Spleen (tissue), 11 donors: Measurements from ENCODE around the gene SH3BP4. TPM values are rescaled to one million over a fixed set of nuclear protein-coding genes. Genes with fewer than 3 reads are reported as not detected.

Experiments
- DNase-seq: peaks from one replicate; pipeline ENCODE4 v3.0.0-alpha.2; 2020
- H3K27ac ChIP-seq, 8 donors: fragments of 200-600 bp; sonication (generic) in 7 of 8; 1 replicate in 4 of 8; 2 replicates in 4 of 8; pipeline versions ENCODE4 v1.5.0 to v1.8.0; 2016 to 2021; ENCODE audit warnings: inconsistent platforms in 4 of 8, mild to moderate bottlenecking in 4 of 8, moderate library complexity in 1 of 8
- H3K27me3 ChIP-seq, 7 donors: fragments of 200-600 bp; sonication (generic) in 6 of 7; replicated peaks in 1 of 7; 1 replicate in 4 of 7; 2 replicates in 3 of 7; pipeline versions ENCODE4 v1.5.0 to v1.8.0; 2016 to 2021; ENCODE audit warnings: inconsistent platforms in 3 of 7, mild to moderate bottlenecking in 1 of 7
- H3K36me3 ChIP-seq, 6 donors: fragments of 200-600 bp; sonication (generic) in 5 of 6; 1 replicate in 4 of 6; 2 replicates in 2 of 6; pipeline versions ENCODE4 v1.5.0 to v1.8.0; 2016 to 2021; ENCODE audit warnings: inconsistent platforms in 2 of 6
- H3K4me1 ChIP-seq, 6 donors: fragments of 200-600 bp; sonication (generic) in 5 of 6; 1 replicate in 3 of 6; 2 replicates in 3 of 6; pipeline versions ENCODE4 v1.5.0 to v1.8.0; 2016 to 2021; ENCODE audit warnings: inconsistent platforms in 3 of 6
- H3K4me3 ChIP-seq, 8 donors: fragments of 200-600 bp; sonication (generic) in 7 of 8; 1 replicate in 4 of 8; 2 replicates in 4 of 8; pipeline versions ENCODE4 v1.5.0 to v1.8.0; 2016 to 2021; ENCODE audit warnings: inconsistent platforms in 4 of 8, mild to moderate bottlenecking in 4 of 8, moderate library complexity in 2 of 8
- H3K9me3 ChIP-seq, 8 donors: fragments of 200-600 bp; sonication (generic) in 7 of 8; 1 replicate in 4 of 8; 2 replicates in 4 of 8; pipeline versions ENCODE4 v1.5.0 to v1.8.0; 2016 to 2021; ENCODE audit warnings: inconsistent platforms in 4 of 8
- POLR2A ChIP-seq, 3 donors: fragments of 450-650 bp; IDR thresholded peaks; one replicate each; pipeline ENCODE4 v1.5.1; 2017; ENCODE audit warnings: antibody characterized with exemption in 3 of 3, mild to moderate bottlenecking in 1 of 3
- POLR2AphosphoS5 ChIP-seq, 3 donors: sonication (generic); formaldehyde crosslinking; IDR thresholded peaks; one replicate each; pipeline ENCODE4 v1.5.1; 2017; ENCODE audit warnings: antibody characterized with exemption in 3 of 3
- WGBS, 5 donors: extraction: QIAGEN DNeasy Blood & Tissue Kit in 3 of 5; methylation state at CpG; one replicate each; pipeline versions ENCODE4 v1.1.5 to v1.1.7; 2013 to 2018; 5-methylcytosine and 5-hydroxymethylcytosine counted together
- intact Hi-C: fragments of 100-400 bp; cut with DNase I; formaldehyde crosslinking; loops from one replicate; pipeline ENCODE4 v1.15.0; 2023; ENCODE audit warnings: low total_unique reads
- polyA plus RNA-seq, 3 donors: library from polyadenylated mRNA; stranded (reverse); fragments of 200-250 nt; gene quantifications; one replicate each; pipeline ENCODE4 v1.2.1, GENCODE V29; 2013
- total RNA-seq, 7 donors: library from RNA; depleted of rRNA in 3 of 7; stranded (reverse); fragments of >200 nt in 3 of 7; fragmentation: NEBNext Ultra II Directional in 4 of 7; extraction: Animal tissue kit (Norgen Biotek cat#: 25700) in 4 of 7; gene quantifications; one replicate each; pipeline versions ENCODE4 v1.1.0 to v1.2.1, GENCODE V29; 2016 to 2021
- TF ChIP-seq, protein P1 (sequence below), 11 experiments: fragments of 200-600 bp in 7 of 11; fragments of 450-650 bp in 4 of 11; sonication (generic) in 4 of 11; IDR thresholded peaks in 8 of 11; conservative IDR thresholded peaks in 3 of 11; 1 replicate in 7 of 11; 2 replicates in 4 of 11; pipeline versions ENCODE4 v1.4.0 to v1.8.0; 2016 to 2021; ENCODE audit warnings: antibody characterized with exemption in 11 of 11, inconsistent platforms in 4 of 11, mild to moderate bottlenecking in 1 of 11
- donor health status: healthy with polysubstance abuse.
- donor health status: DM: no; HTN: no; CAD: no; lungs with moderate emphysema.
- donor health status: DM: no; HTN: no; CAD: no.
- donor health status: Bipolar disorder and iron deficiency.
- donor health status: healthy.
- donor health status: DM: no; HTN: no; CAD: no.
- donor health status: DM: yes; HTN: yes; CAD: no.

SH3BP4 gene
- total and polyA plus RNA-seq, 10 donors = 2.3 to 21.0 (median 12.4) TPM

DNA sequence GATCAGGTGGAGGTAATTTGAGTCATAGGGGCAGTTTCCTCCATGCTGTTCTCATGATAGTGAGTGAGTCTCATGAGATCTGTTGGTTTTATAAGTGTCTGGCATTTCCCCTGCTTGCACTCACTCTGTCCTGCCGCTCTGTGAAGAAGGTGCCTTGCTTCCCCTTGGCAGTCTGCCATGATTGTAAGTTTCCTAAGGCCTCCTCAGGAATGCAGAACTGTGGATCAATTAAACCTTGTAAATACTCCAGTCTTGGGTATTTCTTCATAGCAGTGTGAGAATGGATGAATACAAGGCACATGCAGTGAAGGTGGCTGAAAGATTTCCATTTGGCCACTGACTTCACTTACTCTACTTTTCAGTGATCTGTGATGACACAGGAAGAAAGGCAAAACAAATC lies 133.7 kb downstream of the SH3BP4 start:
- no peak overlapping the region for H3K27ac ChIP-seq
- H3K4me1 ChIP-seq = no peaks in the 10 kb centered on the region
- TF ChIP-seq, protein P1, sequence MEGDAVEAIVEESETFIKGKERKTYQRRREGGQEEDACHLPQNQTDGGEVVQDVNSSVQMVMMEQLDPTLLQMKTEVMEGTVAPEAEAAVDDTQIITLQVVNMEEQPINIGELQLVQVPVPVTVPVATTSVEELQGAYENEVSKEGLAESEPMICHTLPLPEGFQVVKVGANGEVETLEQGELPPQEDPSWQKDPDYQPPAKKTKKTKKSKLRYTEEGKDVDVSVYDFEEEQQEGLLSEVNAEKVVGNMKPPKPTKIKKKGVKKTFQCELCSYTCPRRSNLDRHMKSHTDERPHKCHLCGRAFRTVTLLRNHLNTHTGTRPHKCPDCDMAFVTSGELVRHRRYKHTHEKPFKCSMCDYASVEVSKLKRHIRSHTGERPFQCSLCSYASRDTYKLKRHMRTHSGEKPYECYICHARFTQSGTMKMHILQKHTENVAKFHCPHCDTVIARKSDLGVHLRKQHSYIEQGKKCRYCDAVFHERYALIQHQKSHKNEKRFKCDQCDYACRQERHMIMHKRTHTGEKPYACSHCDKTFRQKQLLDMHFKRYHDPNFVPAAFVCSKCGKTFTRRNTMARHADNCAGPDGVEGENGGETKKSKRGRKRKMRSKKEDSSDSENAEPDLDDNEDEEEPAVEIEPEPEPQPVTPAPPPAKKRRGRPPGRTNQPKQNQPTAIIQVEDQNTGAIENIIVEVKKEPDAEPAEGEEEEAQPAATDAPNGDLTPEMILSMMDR (IDR thresholded peaks at IDR 0.05 in 8 of 11, conservative IDR thresholded peaks at IDR 0.05 in 3 of 11) = no peak
- no peak for TF ChIP-seq POLR2AphosphoS5 (IDR thresholded peaks at IDR 0.05)
- TF ChIP-seq POLR2A (IDR thresholded peaks at IDR 0.05) = no peak
- WGBS, 5 donors = 38 to 83% (median 68%) methylated on average over 1 of the region's 1 CpG
- H3K9me3 ChIP-seq = peaks cover 0 to 9% (median 0%) of the 10 kb centered on the region in 8 donors
- intact Hi-C loops = no loop called here
- H3K4me3 ChIP-seq = no peak overlapping the region
- H3K27me3 ChIP-seq = peaks cover 0 to 25% (median 0%) of the 10 kb centered on the region in 7 donors
- no peak for DNase-seq
- no peaks in the 10 kb centered on the region for H3K36me3 ChIP-seq

DNA sequence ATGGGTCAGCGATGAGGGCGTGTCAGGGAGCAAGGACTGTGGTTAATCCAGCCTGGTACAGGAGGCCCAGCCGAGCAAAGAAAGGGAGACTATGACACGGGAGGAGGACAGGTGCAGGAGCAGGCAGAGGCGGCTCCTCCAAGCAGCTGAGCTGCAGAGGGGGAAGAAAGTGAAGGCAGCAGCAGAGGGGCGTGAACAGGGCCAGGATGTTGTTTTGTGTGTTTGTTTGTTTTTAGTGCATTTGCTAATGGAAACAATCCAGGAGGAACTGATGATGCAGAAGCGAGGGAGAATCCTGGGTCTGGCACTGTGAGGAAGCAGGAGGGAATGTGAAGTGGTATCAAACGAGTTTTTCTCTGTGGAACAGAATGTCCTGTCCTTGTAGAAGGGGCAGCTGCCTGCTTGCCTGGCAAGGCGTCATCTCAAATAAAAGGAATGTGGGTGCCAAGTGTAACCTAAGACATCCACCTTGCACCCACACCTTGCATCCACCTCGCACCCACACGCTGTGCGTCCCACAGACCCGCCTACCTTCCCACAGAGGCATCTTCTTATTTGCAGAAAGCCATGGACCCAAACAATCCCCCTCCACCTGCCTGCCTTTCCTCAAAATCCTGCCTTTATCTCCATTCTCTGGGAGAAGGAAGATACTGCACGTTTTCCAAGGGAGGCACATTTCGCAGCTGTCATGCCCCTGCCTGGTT lies 134.8 kb downstream of the SH3BP4 start:
- DNase-seq = no peak
- intact Hi-C loops = no loop called here
- Histone ChIP-seq H3K4me1 (no peaks in the 10 kb centered on the region), H3K36me3 (no peaks in the 10 kb centered on the region), H3K27me3 (peaks cover 0 to 25% (median 0%) of the 10 kb centered on the region in 7 donors), H3K4me3 (no peak overlapping the region), H3K27ac (no peak overlapping the region), H3K9me3 (peaks cover 0 to 9% (median 0%) of the 10 kb centered on the region in 8 donors)
- no peak for TF ChIP-seq POLR2A (IDR thresholded peaks at IDR 0.05)
- TF ChIP-seq POLR2AphosphoS5 (IDR thresholded peaks at IDR 0.05) = no peak
- TF ChIP-seq, protein P1 (IDR thresholded peaks at IDR 0.05 in 8 of 11, conservative IDR thresholded peaks at IDR 0.05 in 3 of 11) = no peak
- WGBS, 5 donors = 79 to 89% (median 84%) methylated on average over 15 of the region's 15 CpGs

DNA sequence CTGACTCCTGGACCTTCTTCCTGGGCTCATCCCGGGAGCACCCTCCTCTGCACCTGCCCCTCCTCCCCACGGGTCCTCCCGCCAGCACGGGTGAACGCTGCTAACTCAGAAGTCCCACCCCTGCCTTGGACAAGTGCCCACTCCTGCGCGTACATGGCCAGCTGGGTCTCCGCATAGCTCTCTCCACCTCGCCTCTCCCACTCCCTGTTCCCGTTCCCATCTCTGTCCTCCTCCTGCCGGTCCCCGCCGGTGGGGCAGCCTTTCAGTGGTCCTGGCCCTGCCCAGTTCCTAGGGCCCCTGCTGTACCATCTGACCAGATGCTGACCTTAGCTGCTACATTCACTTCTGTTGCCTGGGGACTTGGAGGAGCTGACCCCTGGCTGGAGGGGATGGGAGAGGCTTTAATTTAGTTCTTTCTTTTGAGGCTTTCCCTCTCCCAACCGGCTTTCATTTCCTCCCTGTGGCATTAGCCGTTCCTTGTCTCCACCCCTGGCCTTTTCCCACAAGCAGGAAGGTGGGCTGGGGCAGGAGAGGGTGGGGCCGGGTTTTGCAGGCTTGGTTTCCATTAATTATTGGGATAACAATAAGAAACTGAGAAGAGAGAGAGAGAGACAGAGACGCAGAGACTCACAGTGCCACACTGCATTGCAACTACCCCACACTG lies 136.1 kb downstream of the SH3BP4 start:
- H3K9me3 ChIP-seq = peaks cover 0 to 9% (median 0%) of the 10 kb centered on the region in 8 donors
- intact Hi-C loops = no loop called here
- no peaks in the 10 kb centered on the region for H3K36me3 ChIP-seq
- H3K4me1 ChIP-seq = peaks cover 0 to 7% (median 0%) of the 10 kb centered on the region in 6 donors
- no peak overlapping the region for H3K4me3 ChIP-seq
- no peak for DNase-seq
- TF ChIP-seq POLR2A (IDR thresholded peaks at IDR 0.05) (no peak), POLR2AphosphoS5 (IDR thresholded peaks at IDR 0.05) (no peak)
- TF ChIP-seq, protein P1 (IDR thresholded peaks at IDR 0.05 in 8 of 11, conservative IDR thresholded peaks at IDR 0.05 in 3 of 11) = no peak
- H3K27me3 ChIP-seq = peaks cover 0 to 25% (median 0%) of the 10 kb centered on the region in 7 donors
- no peak overlapping the region for H3K27ac ChIP-seq
- 43 to 65% (median 61%) methylated on average over 17 of the region's 17 CpGs for WGBS, 5 donors

DNA sequence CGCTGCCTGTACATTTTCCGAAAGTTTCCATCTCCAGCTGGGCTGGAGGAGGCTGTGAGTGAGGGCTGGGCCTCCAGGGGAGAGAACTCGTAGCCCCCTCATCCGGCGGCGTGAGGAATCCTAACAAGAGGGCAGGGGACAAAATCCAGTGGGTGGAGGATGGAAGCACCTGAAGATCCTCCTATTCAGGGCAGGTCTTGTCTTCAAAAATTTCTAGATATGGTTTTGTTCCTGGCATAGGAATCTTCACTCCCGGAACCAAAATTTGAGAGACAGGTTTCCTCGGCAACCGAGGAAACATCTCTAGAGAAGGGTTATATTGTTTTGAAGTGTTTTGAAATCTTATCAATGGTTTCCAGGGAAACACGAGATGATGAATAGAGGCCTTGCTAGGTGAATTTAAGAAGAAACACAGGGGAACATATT lies 136.7 kb downstream of the SH3BP4 start:
- Histone ChIP-seq H3K4me3 (no peak overlapping the region), H3K27ac (no peak overlapping the region), H3K36me3 (no peaks in the 10 kb centered on the region), H3K4me1 (peaks cover 0 to 7% (median 0%) of the 10 kb centered on the region in 6 donors), H3K9me3 (peaks cover 0 to 9% (median 0%) of the 10 kb centered on the region in 8 donors), H3K27me3 (peaks cover 0 to 28% (median 0%) of the 10 kb centered on the region in 7 donors)
- TF ChIP-seq, protein P1 (IDR thresholded peaks at IDR 0.05 in 8 of 11, conservative IDR thresholded peaks at IDR 0.05 in 3 of 11) = no peak
- TF ChIP-seq POLR2A (IDR thresholded peaks at IDR 0.05) = no peak
- no peak for TF ChIP-seq POLR2AphosphoS5 (IDR thresholded peaks at IDR 0.05)
- intact Hi-C loops = no loop called here
- no peak for DNase-seq
- 72 to 84% (median 81%) methylated on average over 10 of the region's 10 CpGs for WGBS, 5 donors
